Kidney epithelial cell (primary cell): ENCODE measurements around the gene C16orf86. TPM values are rescaled to one million over a fixed set of nuclear protein-coding genes. Genes with fewer than 3 reads are reported as not detected.
A peak's percentile ranks its signal among the peaks of the same experiment; 100 is the strongest.

ENCODE experiments used
- DNase-seq: peaks from one replicate; pipeline ENCODE4 v3.0.0-alpha.2; 2010; ENCODE audit warnings: low read depth
- H3K27me3 ChIP-seq: 2 replicates; pipeline ENCODE4 v1.6.0; 2011; ENCODE audit warnings: low read length; ENCODE audit not compliant: control insufficient read depth, insufficient read depth
- H3K36me3 ChIP-seq: 2 replicates; pipeline ENCODE4 v1.5.1; 2011; ENCODE audit warnings: low read length; ENCODE audit not compliant: control insufficient read depth, insufficient read depth
- H3K4me3 ChIP-seq: 2 replicates; pipeline ENCODE4 v1.5.1; 2011; ENCODE audit warnings: low read depth, mild to moderate bottlenecking, control low read depth, low read length
- total RNA-seq: library from RNA; depleted of rRNA; stranded (reverse); fragments of >200 nt; gene quantifications from 2 replicates; pipeline ENCODE4 v1.2.3, GENCODE V29; 2015
- TF ChIP-seq, protein P1 (sequence below): IDR thresholded peaks from 2 replicates; pipeline ENCODE4 v1.5.1; 2011; ENCODE audit warnings: mild to moderate bottlenecking, moderate library complexity, low read length, control low read depth, inconsistent platforms; ENCODE audit not compliant: insufficient read depth, poor library complexity, severe bottlenecking

C16orf86 gene, protein sequence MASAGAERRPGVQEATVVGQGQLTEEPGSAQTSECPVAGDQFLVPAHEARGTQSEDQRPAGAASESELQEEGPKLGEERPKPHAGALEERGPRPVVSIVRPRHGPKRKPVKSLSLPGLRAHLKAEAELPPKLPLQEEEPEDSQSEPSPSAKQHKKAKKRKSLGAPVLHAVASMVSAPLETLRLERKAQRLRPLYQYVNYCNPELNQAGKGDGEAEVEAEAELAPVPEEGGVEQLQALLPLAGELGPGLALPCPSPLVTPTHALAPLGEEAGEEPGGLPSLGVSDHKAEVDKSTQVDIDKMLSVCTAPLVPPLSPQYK
- 2.0 and 4.5 TPM in 2 replicates for total RNA-seq

DNA sequence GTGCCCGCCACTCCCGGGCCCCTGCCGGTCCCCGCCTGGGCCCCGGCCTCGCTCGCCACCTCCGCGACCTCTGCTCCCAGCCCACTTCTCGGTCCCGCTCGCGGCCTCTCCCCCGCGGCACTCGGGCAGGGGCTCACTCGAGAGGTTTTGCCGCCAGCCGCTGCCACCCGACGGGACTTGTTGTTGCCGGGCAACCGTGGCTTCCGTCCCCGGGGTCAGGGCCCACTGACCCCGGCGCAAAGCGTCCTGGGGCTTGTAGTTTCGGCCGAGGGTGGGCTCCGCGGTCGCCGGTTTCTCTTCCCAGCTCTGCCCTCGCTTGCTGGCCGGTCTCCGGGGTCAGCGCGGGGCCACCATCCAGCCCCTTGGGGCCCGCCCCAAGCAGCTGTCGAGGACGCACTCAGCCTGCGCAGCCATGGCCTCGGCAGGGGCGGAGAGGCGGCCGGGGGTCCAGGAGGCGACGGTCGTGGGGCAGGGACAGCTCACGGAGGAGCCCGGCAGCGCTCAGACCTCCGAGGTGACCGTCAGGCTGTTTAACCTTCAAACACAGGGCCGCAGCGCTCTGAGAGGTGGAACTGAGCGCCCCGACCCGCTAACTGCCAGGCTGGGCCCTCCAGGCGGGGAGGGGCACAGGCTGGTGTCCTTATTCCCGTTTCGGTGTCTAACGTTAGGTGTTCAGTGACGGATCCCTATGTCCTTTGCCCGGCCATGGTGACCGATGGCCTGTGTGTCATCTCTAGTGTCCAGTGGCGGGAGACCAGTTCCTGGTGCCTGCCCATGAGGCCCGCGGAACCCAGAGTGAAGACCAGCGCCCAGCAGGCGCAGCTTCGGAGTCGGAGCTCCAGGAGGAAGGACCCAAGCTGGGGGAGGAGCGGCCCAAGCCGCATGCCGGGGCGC lies at the start of gene C16orf86, which contains the start of gene ENKD1:
C16orf86 (plus strand) TSS at position 256 of the 894 bp plus-strand sequence; CDS start at position 413, 157 bp downstream.
ENKD1 (minus strand) TSS at position 192 of the 894 bp plus-strand sequence. CDS start 308 bp downstream, outside the sequence.
- Histone ChIP-seq H3K4me3 (peak within 1 kb of the TSS; percentile 61), H3K36me3 (peaks cover 2% of the 10 kb centered on the region), H3K27me3 (no peaks in the 10 kb centered on the region)
- TF ChIP-seq, protein P1, sequence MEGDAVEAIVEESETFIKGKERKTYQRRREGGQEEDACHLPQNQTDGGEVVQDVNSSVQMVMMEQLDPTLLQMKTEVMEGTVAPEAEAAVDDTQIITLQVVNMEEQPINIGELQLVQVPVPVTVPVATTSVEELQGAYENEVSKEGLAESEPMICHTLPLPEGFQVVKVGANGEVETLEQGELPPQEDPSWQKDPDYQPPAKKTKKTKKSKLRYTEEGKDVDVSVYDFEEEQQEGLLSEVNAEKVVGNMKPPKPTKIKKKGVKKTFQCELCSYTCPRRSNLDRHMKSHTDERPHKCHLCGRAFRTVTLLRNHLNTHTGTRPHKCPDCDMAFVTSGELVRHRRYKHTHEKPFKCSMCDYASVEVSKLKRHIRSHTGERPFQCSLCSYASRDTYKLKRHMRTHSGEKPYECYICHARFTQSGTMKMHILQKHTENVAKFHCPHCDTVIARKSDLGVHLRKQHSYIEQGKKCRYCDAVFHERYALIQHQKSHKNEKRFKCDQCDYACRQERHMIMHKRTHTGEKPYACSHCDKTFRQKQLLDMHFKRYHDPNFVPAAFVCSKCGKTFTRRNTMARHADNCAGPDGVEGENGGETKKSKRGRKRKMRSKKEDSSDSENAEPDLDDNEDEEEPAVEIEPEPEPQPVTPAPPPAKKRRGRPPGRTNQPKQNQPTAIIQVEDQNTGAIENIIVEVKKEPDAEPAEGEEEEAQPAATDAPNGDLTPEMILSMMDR: no peak
- DNase-seq: peak; percentile 34

DNA sequence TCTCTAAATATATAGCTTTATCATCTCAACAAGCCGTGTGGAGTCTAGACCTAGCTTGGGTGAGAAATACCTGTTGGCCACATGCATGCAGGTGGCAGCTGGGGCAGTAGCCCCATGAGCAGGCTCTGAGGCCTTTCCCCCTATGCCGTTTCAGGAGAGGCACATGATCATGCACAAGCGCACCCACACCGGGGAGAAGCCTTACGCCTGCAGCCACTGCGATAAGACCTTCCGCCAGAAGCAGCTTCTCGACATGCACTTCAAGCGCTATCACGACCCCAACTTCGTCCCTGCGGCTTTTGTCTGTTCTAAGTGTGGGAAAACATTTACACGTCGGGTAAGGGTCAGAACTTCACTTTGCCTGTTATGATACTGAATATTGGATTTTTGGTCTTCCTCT lies 38.4 kb upstream of the C16orf86 start:
- TF ChIP-seq, protein P1: no peak
- H3K36me3 ChIP-seq: peaks cover 1% of the 10 kb centered on the region
- DNase-seq: no peak

DNA sequence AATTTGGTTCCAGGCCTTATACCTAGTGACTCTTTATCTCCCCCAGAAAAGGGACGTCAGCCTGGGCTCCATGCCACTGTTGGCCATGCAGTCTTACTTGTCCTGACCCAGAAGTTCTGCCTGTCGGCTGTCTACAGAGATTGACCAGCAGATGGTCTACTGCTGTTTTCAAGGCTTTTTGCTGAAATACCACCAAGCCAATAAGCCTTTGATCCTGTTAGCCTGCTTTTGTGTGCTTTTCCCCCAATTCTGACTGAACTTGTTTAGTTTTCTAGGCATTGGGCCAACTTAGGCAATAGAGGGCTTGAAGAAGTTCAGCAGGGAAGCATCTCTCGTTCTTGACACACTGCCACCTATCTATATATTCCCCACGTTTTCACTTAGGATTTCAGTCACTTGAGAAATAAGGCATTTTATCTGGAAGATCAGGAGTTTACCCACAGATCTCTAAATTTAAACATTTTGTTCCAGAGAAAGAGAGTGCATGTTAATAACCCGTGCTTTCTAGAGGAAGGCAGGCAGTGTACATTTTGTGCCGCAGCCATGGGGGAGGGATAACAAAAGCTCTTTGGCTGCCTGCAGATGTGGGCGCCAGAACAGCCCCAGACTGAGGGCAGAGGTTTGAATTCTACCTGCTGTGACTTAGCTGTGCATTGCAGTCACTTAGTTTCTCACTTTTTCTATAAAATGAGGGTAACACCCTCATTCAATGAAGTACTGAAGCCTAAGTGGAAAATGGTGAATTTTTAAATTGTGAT lies 34.0 kb upstream of the C16orf86 start:
- H3K27me3 ChIP-seq: no peaks in the 10 kb centered on the region
- TF ChIP-seq, protein P1: no peak
- H3K36me3 ChIP-seq: no peaks in the 10 kb centered on the region
- DNase-seq: no peak
- no peak overlapping the region for H3K4me3 ChIP-seq

More for the DNA sequence above, 38.4 kb upstream of the C16orf86 start:
- H3K4me3 ChIP-seq: no peak overlapping the region
- H3K27me3 ChIP-seq: no peaks in the 10 kb centered on the region

DNA sequence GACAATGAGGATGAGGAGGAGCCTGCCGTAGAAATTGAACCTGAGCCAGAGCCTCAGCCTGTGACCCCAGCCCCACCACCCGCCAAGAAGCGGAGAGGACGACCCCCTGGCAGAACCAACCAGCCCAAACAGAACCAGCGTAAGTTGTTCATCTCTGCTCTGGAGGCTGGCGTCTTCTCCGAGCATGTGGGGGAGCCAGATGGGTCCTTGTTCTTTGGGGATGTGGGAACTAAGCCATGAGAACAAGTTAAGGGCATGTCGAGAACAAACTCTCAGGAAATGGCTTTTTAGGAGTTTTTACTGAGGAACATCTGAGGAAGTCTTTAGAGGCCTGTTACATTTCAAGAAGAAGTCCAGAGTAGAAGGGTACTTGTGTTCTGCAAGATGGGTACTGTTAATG lies 29.9 kb upstream of the C16orf86 start:
- H3K4me3 ChIP-seq: no peak overlapping the region
- H3K36me3 ChIP-seq: no peaks in the 10 kb centered on the region
- no peaks in the 10 kb centered on the region for H3K27me3 ChIP-seq
- TF ChIP-seq, protein P1: no peak
- DNase-seq: no peak

DNA sequence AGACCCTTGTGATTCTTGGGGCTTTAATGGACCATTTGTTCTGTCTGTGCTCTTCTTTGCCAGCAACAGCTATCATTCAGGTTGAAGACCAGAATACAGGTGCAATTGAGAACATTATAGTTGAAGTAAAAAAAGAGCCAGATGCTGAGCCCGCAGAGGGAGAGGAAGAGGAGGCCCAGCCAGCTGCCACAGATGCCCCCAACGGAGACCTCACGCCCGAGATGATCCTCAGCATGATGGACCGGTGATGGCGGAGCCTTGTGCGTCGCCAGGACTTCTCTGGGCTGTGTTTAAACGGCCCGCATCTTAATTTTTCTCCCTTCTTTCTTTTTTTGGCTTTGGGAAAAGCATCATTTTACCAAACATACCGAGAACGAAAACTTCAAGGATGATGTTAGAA lies 29.0 kb upstream of the C16orf86 start:
- H3K36me3 ChIP-seq: no peaks in the 10 kb centered on the region
- no peak for DNase-seq
- TF ChIP-seq, protein P1: no peak
- no peak overlapping the region for H3K4me3 ChIP-seq
- H3K27me3 ChIP-seq: no peaks in the 10 kb centered on the region
